Keratinocyte (primary cell): ENCODE data around the gene PCDH9. TPM values are rescaled to one million over a fixed set of nuclear protein-coding genes. Genes with fewer than 3 reads are reported as not detected.

Experiments
- DNase-seq: peaks from one replicate; pipeline ENCODE4 v3.0.0-alpha.2; 2011; ENCODE audit warnings: low read depth, missing footprints, low spot score
- FAIRE-seq: peaks from 2 replicates; lab custom pipeline; 2011; peaks lifted over from hg19 to GRCh38; lab: Jason Lieb, UNC
- H2AFZ ChIP-seq: 2 replicates; pipeline ENCODE4 v1.6.0; 2012; ENCODE audit warnings: low read length, control low read depth, inconsistent platforms; ENCODE audit not compliant: control insufficient read depth
- H3K27ac ChIP-seq: 2 replicates; pipeline ENCODE4 v1.5.1; 2011; ENCODE audit warnings: low read length; ENCODE audit not compliant: control insufficient read depth, insufficient read depth
- H3K27me3 ChIP-seq: 3 replicates; pipeline ENCODE4 v1.6.0; 2011; ENCODE audit warnings: low read length; ENCODE audit not compliant: control insufficient read depth, insufficient read depth; ENCODE audit errors: extremely low read depth
- H3K36me3 ChIP-seq, 2 experiments: 2 replicates in 1 of 2; 3 replicates in 1 of 2; pipeline ENCODE4 v1.5.1; 2011; ENCODE audit warnings: low read length in 2 of 2, mild to moderate bottlenecking in 1 of 2; ENCODE audit not compliant: control insufficient read depth in 2 of 2, insufficient read depth in 2 of 2; ENCODE audit errors: extremely low read depth in 1 of 2
- H3K4me1 ChIP-seq: 3 replicates; pipeline ENCODE4 v1.5.1; 2011; ENCODE audit warnings: low read length; ENCODE audit not compliant: control insufficient read depth, insufficient read depth; ENCODE audit errors: extremely low read depth
- H3K4me2 ChIP-seq: 3 replicates; pipeline ENCODE4 v1.6.0; 2011; ENCODE audit warnings: low read depth, low read length; ENCODE audit not compliant: control insufficient read depth, insufficient read depth; ENCODE audit errors: extremely low read depth
- H3K4me3 ChIP-seq, 3 experiments: fragments of 200-600 bp in 1 of 3; sonication (generic) in 1 of 3; 2 replicates in 2 of 3; 3 replicates in 1 of 3; pipeline ENCODE4 v1.5.1; 2011 to 2016; ENCODE audit warnings: low read length in 3 of 3, mild to moderate bottlenecking in 3 of 3, control low read depth in 2 of 3, inconsistent platforms in 1 of 3, low read depth in 1 of 3, mixed read lengths in 1 of 3, mixed run types in 1 of 3, moderate library complexity in 1 of 3; ENCODE audit not compliant: control insufficient read depth in 2 of 3, insufficient read depth in 2 of 3; ENCODE audit errors: extremely low read depth in 1 of 3
- H3K79me2 ChIP-seq: 2 replicates; pipeline ENCODE4 v1.6.0; 2012; ENCODE audit warnings: low read length; ENCODE audit not compliant: control insufficient read depth, insufficient read depth
- H3K9ac ChIP-seq: 3 replicates; pipeline ENCODE4 v1.6.0; 2011; ENCODE audit warnings: low read length; ENCODE audit not compliant: control insufficient read depth, insufficient read depth; ENCODE audit errors: extremely low read depth
- H3K9me1 ChIP-seq: 3 replicates; pipeline ENCODE4 v1.6.0; 2011; ENCODE audit warnings: low read length; ENCODE audit not compliant: control insufficient read depth, insufficient read depth; ENCODE audit errors: extremely low read depth
- H3K9me3 ChIP-seq: 2 replicates; pipeline ENCODE4 v1.5.1; 2012; ENCODE audit warnings: low read depth, low read length; ENCODE audit not compliant: control insufficient read depth
- H4K20me1 ChIP-seq: 3 replicates; pipeline ENCODE4 v1.6.0; 2011; ENCODE audit warnings: low read length; ENCODE audit not compliant: control insufficient read depth, insufficient read depth; ENCODE audit errors: extremely low read depth
- CTCF ChIP-seq, 3 experiments: IDR thresholded peaks in 1 of 3; conservative IDR thresholded peaks in 1 of 3; optimal IDR thresholded peaks in 1 of 3; 2 replicates in 2 of 3; 3 replicates in 1 of 3; pipeline versions ENCODE3 to v1.5.1; 2011; ENCODE audit warnings: low read length in 3 of 3, mild to moderate bottlenecking in 3 of 3, moderate library complexity in 2 of 3, control low read depth in 1 of 3, inconsistent platforms in 1 of 3; ENCODE audit not compliant: insufficient read depth in 2 of 3; ENCODE audit errors: extremely low read depth in 1 of 3
- EZH2 ChIP-seq: IDR thresholded peaks from one replicate; pipeline ENCODE4 v1.6.1; 2012; ENCODE audit warnings: inconsistent platforms, mild to moderate bottlenecking, low read length, moderate library complexity
- dilution Hi-C: fragments of 300-500 bp; cut with MboI; formaldehyde crosslinking; loops from one replicate; pipeline ENCODE4 v1.7.0; 2020; ENCODE audit warnings: low sequenced_read_pairs; ENCODE audit not compliant: extremely low pct_ligation_motif_present
- polyA plus RNA-seq, 5 experiments: library from polyadenylated mRNA; depleted of rRNA in 3 of 5; stranded (reverse) in 3 of 5; stranded (forward) in 1 of 5; unstranded in 1 of 5; fragments of >200 nt; gene quantifications; 1 replicate in 1 of 5; 2 replicates in 3 of 5; 3 replicates in 1 of 5; pipeline versions ENCODE4 v1.2.1 to v1.2.3, GENCODE V29; 2011 to 2012; ENCODE audit warnings: missing spikeins in 2 of 5, low read depth in 1 of 5, low replicate concordance in 1 of 5

Gene PCDH9
- polyA plus RNA-seq, 1 donor (not counting 4 experiments of a cell fraction or from before 2014, with no cell fraction given), result 0.21 TPM

- Histone ChIP-seq H3K79me2 (no peaks in the 10 kb centered on the region), H3K36me3 (no peaks in the 10 kb centered on the region), H4K20me1 (no peaks in the 10 kb centered on the region), H3K4me2 (no peak overlapping the region), H2AFZ (no peak overlapping the region), H3K4me3 (no peak overlapping the region), H3K27ac (no peak overlapping the region), H3K4me1 (peaks cover 4% of the 10 kb centered on the region), H3K9me1 (no peaks in the 10 kb centered on the region), H3K9ac (no peak overlapping the region), H3K27me3 (no peaks in the 10 kb centered on the region), H3K9me3 (no peaks in the 10 kb centered on the region)
- DNase-seq (no peak), FAIRE-seq (no peak)
- TF ChIP-seq CTCF (optimal IDR thresholded peaks at IDR 0.05 in 1 of 3, IDR thresholded peaks at IDR 0.05 in 1 of 3, conservative IDR thresholded peaks at IDR 0.05 in 1 of 3; ENCODE audit: extremely low read depth in 1 of 3, insufficient read depth in 2 of 3, low read length in 3 of 3) (no peak), EZH2 (no peak)
- dilution Hi-C loops, result no loop called here
Measured at GRCh38 chr13:66659286-66659685, 570.9 kb downstream of the PCDH9 start.

GRCh38 chr13:66657165-66657881 lies 572.8 kb downstream of the PCDH9 start:
- Histone ChIP-seq H3K79me2 (no peaks in the 10 kb centered on the region), H3K9me1 (no peaks in the 10 kb centered on the region), H3K36me3 (no peaks in the 10 kb centered on the region), H3K27me3 (no peaks in the 10 kb centered on the region), H3K4me3 (no peak overlapping the region), H3K27ac (peak overlapping the region; percentile 34), H3K9ac (no peak overlapping the region), H3K4me2 (no peak overlapping the region), H3K9me3 (no peaks in the 10 kb centered on the region), H4K20me1 (no peaks in the 10 kb centered on the region), H2AFZ (peak overlapping the region; percentile 14), H3K4me1 (peaks cover 4% of the 10 kb centered on the region)
- peak; percentile 42 for DNase-seq
- FAIRE-seq, result peak; percentile 78
- TF ChIP-seq EZH2 (no peak), CTCF (optimal IDR thresholded peaks at IDR 0.05 in 1 of 3, IDR thresholded peaks at IDR 0.05 in 1 of 3, conservative IDR thresholded peaks at IDR 0.05 in 1 of 3; ENCODE audit: extremely low read depth in 1 of 3, insufficient read depth in 2 of 3, low read length in 3 of 3) (no peak)
- dilution Hi-C loops, result no loop called here
